ENCODE data around the gene IKZF3. TPM values are rescaled to one million over a fixed set of nuclear protein-coding genes. Genes with fewer than 3 reads are reported as not detected.

IKZF3 gene
- total and polyA plus RNA-seq, 10 of the 15 experiments (the other 5 are each of a cell fraction or from before 2014, with no cell fraction given), result 5.5 to 98.2 (median 47.6) TPM

DNA sequence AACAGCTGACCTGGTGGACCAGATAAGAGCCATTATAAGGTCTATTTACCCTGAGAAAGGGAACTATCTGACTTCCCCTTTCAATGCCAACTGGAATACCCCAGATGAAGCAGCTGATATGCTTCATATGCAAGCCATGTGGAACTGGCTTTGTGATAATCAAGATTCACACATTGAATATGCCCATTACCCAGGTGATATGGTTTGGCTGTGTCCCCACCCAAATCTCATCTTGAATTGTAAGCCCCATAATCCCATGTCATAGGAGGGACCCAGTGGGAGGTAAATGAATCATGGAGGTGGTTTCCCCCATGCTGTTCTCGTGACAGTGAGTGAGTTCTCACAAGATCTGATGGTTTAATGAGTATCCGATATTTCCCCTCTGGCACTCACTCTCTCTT lies 42.1 kb downstream of the IKZF3 start (continued):
- TF ChIP-seq, protein P1, sequence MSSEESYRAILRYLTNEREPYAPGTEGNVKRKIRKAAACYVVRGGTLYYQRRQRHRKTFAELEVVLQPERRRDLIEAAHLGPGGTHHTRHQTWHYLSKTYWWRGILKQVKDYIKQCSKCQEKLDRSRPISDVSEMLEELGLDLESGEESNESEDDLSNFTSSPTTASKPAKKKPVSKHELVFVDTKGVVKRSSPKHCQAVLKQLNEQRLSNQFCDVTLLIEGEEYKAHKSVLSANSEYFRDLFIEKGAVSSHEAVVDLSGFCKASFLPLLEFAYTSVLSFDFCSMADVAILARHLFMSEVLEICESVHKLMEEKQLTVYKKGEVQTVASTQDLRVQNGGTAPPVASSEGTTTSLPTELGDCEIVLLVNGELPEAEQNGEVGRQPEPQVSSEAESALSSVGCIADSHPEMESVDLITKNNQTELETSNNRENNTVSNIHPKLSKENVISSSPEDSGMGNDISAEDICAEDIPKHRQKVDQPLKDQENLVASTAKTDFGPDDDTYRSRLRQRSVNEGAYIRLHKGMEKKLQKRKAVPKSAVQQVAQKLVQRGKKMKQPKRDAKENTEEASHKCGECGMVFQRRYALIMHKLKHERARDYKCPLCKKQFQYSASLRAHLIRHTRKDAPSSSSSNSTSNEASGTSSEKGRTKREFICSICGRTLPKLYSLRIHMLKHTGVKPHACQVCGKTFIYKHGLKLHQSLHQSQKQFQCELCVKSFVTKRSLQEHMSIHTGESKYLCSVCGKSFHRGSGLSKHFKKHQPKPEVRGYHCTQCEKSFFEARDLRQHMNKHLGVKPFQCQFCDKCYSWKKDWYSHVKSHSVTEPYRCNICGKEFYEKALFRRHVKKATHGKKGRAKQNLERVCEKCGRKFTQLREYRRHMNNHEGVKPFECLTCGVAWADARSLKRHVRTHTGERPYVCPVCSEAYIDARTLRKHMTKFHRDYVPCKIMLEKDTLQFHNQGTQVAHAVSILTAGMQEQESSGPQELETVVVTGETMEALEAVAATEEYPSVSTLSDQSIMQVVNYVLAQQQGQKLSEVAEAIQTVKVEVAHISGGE (CRISPR knock-in tag; IDR thresholded peaks at IDR 0.05), result no peak
- no peak for TF ChIP-seq LARP7 (IDR thresholded peaks at IDR 0.05)
- TF ChIP-seq, protein P2, sequence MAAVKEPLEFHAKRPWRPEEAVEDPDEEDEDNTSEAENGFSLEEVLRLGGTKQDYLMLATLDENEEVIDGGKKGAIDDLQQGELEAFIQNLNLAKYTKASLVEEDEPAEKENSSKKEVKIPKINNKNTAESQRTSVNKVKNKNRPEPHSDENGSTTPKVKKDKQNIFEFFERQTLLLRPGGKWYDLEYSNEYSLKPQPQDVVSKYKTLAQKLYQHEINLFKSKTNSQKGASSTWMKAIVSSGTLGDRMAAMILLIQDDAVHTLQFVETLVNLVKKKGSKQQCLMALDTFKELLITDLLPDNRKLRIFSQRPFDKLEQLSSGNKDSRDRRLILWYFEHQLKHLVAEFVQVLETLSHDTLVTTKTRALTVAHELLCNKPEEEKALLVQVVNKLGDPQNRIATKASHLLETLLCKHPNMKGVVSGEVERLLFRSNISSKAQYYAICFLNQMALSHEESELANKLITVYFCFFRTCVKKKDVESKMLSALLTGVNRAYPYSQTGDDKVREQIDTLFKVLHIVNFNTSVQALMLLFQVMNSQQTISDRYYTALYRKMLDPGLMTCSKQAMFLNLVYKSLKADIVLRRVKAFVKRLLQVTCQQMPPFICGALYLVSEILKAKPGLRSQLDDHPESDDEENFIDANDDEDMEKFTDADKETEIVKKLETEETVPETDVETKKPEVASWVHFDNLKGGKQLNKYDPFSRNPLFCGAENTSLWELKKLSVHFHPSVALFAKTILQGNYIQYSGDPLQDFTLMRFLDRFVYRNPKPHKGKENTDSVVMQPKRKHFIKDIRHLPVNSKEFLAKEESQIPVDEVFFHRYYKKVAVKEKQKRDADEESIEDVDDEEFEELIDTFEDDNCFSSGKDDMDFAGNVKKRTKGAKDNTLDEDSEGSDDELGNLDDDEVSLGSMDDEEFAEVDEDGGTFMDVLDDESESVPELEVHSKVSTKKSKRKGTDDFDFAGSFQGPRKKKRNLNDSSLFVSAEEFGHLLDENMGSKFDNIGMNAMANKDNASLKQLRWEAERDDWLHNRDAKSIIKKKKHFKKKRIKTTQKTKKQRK (IDR thresholded peaks at IDR 0.05; ENCODE audit: low read depth, low read length), result no peak
- no peak for TF ChIP-seq HCFC1 (IDR thresholded peaks at IDR 0.05; ENCODE audit: low read length)
- TF ChIP-seq TCF12 (IDR thresholded peaks at IDR 0.05; ENCODE audit: low read depth, low read length), result no peak

DNA sequence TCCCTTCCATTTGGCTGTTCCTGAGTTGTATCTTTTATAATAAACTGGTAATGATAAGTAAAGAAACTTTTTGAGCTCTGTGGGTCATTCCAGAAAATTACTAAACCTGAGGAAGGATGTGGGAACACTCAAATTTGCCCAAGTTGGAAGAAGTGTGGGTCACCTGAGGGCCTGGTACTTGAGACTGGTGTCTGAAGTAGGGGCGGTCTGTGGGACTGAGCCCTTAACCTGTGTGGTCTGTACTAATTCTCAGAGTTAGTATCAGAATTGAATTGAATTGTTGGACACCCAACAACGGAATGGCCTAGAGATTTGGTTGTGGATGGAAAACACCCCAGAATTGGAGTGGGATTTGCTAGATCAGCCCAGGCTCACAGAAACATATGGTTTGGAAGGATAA lies 43.1 kb downstream of the IKZF3 start:
- DNase-seq (ENCODE audit: low read depth, low spot score), result no peak
- H3K4me2 ChIP-seq (ENCODE audit: control insufficient read depth, insufficient read depth), result no peak overlapping the region
- peak overlapping the region; percentile 65 for H3K27ac ChIP-seq (ENCODE audit: control insufficient read depth, insufficient read depth)
- 63% methylated on average over 2 of the region's 2 CpGs for WGBS (ENCODE audit: insufficient coverage, insufficient replicate concordance, low lambda C conversion rate, missing lambda C conversion rate)
- ATAC-seq, result no peak
- H3K27me3 ChIP-seq (replicated peaks in 1 of 2; ENCODE audit: control insufficient read depth in 2 of 2, insufficient read depth in 2 of 2, low read length in 1 of 2), result no peaks in the 10 kb centered on the region
- intact Hi-C loops (cut with micrococcal nuclease; ENCODE audit: unreplicated experiment) (no loop called here), in situ Hi-C loops (cut with MboI) (no loop called here)
- RAD21 ChIA-PET (ENCODE audit: unreplicated experiment), result interaction anchor here (0.6 to 4.1 kb wide), 13 partner anchors 8 to 159 kb away, joined by 3 to 49 read pairs (median 4); partner anchors contain the start of genes IKZF3 and PSMD3
- SMC1A ChIA-PET (ENCODE audit: uncharacterized antibody, unreplicated experiment), result interaction anchor here (0.6 to 4.7 kb wide), 20 partner anchors 9 to 117 kb away, joined by 3 to 35 read pairs (median 4); no protein-coding TSS in a partner anchor
- CTCF ChIA-PET, result interaction anchor here (0.7 to 4.1 kb wide), 13 partner anchors 9 to 197 kb away, joined by 3 to 17 read pairs (median 3); partner anchors contain the start of gene PSMD3
- BruUV-seq (replicated peaks), result no TSS peak
- POLR2A ChIA-PET, result interaction anchor here (0.5 to 1.8 kb wide), 10 partner anchors 8 to 171 kb away, joined by 3 to 7 read pairs (median 4); no protein-coding TSS in a partner anchor
- peaks cover 18 to 38% of the 10 kb centered on the region in 2 experiments for H3K36me3 ChIP-seq (ENCODE audit: control insufficient read depth in 2 of 2, insufficient read depth in 2 of 2, low read length in 1 of 2)
- no peak for FAIRE-seq
- peaks cover 42% of the 10 kb centered on the region for H3K4me1 ChIP-seq (ENCODE audit: control insufficient read depth, insufficient read depth, low read length)
- H4K20me1 ChIP-seq (ENCODE audit: control insufficient read depth, insufficient read depth), result no peaks in the 10 kb centered on the region
- H3K9ac ChIP-seq (ENCODE audit: control insufficient read depth, insufficient read depth, low read length), result no peak overlapping the region
- H3K4me3 ChIP-seq, result no peak overlapping the region
- peaks cover 44% of the 10 kb centered on the region for H3K79me2 ChIP-seq (ENCODE audit: control insufficient read depth, insufficient read depth, low read length)
- H3K9me3 ChIP-seq (replicated peaks; ENCODE audit: control insufficient read depth, insufficient read depth, low read length), result peaks cover 34% of the 10 kb centered on the region
- no peak overlapping the region for H2AFZ ChIP-seq (ENCODE audit: control insufficient read depth, low read depth, low read length)
- no peak for TF ChIP-seq STAT1 (conservative IDR thresholded peaks at IDR 0.05)
- TF ChIP-seq, protein P2 (IDR thresholded peaks at IDR 0.05; ENCODE audit: low read depth, low read length), result no peak
- TF ChIP-seq, protein P3, sequence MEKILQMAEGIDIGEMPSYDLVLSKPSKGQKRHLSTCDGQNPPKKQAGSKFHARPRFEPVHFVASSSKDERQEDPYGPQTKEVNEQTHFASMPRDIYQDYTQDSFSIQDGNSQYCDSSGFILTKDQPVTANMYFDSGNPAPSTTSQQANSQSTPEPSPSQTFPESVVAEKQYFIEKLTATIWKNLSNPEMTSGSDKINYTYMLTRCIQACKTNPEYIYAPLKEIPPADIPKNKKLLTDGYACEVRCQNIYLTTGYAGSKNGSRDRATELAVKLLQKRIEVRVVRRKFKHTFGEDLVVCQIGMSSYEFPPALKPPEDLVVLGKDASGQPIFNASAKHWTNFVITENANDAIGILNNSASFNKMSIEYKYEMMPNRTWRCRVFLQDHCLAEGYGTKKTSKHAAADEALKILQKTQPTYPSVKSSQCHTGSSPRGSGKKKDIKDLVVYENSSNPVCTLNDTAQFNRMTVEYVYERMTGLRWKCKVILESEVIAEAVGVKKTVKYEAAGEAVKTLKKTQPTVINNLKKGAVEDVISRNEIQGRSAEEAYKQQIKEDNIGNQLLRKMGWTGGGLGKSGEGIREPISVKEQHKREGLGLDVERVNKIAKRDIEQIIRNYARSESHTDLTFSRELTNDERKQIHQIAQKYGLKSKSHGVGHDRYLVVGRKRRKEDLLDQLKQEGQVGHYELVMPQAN (conservative IDR thresholded peaks at IDR 0.05), result no peak
- no peak for TF ChIP-seq RCOR1 (conservative IDR thresholded peaks at IDR 0.05; ENCODE audit: low read depth, low read length)
- TF ChIP-seq POU2F2 (IDR thresholded peaks at IDR 0.05; ENCODE audit: borderline replicate concordance, low read depth, low read length), result no peak
